OCI-M2 (cell line): ENCODE measurements around the gene MT1X.
A peak's percentile ranks its signal among the peaks of the same experiment; 100 is the strongest.
"Not testable (repeated sequence)": the region's sequence is repeated elsewhere in the genome, so short reads cannot be mapped to it uniquely, and the experiment has no call there.

Experiments used
- DNase-seq: peaks from one replicate; lab custom pipeline; 2025; ENCODE audit not compliant: unreplicated experiment; lab: John Stamatoyannopoulos, UW

Gene MT1X

GRCh38 chr16:56708525-56709442 lies 26.5 kb downstream of the MT1X start:
- DNase-seq = no peak

- DNase-seq = no peak
Measured at GRCh38 chr16:56709443-56710040, 27.3 kb downstream of the MT1X start.

DNA sequence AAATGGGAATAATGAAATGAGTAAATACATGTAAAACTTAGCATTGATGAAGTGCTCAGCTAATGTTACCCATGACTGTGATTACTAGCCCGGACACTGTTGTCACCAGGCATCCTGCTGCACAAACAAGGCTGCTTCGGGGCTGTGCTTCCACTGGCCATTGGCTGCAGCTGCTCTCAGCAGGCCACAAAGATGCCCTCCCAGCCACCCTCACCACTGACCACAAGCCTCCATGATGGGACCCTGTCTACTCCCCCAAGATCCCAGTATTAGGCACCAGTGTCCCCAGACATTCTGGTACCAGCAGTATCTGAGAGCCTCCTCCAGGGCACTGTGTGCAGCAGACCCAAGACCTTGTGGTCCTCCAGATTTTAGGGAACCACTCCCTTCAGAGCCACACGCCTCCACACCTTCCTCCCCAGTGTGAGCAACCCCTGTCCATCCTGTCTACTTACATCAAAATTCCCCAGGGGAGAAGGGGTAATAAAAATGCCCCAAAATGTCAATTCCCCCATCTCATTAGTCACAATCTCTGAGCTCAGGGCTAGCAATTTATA lies 28.0 kb downstream of the MT1X start:
- no peak for DNase-seq

- DNase-seq = no peak
Measured at GRCh38 chr16:56711862-56712261, 29.6 kb downstream of the MT1X start.

DNA sequence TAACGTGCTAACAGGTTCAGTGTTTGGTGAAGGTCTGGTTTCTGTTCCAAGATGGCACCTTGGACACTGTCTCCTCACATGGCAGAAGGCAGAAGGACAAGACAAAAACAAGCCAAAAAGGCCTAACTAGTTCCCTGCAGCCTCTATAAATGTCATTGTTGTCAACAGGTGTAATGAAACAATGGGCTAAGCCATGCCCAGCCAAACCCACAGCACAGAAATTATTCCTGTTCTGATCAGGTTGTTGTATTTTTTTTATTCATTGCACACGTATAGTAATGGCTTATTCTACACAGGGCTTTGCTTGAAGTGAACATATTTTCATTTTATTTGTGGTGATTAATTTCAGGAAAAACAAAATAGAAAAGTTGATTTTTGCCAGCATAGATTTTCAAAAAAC lies 31.5 kb downstream of the MT1X start:
- no peak for DNase-seq

DNA sequence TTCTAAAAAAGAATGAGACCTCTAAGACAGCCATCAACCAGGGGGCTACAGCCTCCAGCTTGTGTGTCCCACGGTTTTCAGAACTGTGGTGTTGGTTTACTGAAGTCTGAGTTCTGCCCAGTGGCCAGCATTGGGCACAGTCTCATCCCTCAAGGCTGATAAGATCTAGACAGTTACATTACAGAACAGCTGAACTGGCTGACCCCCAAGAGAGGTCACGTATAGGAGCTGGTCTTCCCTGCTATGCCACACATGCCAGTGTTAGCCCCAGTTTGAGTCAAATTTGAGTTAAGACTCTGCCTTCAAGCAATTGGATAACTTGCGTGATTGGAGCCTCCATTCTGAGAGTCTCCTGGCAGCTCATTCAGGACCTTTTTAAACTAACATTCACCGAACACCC lies 32.9 kb downstream of the MT1X start:
- DNase-seq = no peak

- DNase-seq = no peak
Measured at GRCh38 chr16:56716761-56717160, 34.5 kb downstream of the MT1X start.

- not testable (repeated sequence) for DNase-seq
Measured at GRCh38 chr16:56717532-56717931, 35.3 kb downstream of the MT1X start.

- DNase-seq = no peak
Measured at GRCh38 chr16:56722200-56722842, 40.1 kb downstream of the MT1X start.

DNA sequence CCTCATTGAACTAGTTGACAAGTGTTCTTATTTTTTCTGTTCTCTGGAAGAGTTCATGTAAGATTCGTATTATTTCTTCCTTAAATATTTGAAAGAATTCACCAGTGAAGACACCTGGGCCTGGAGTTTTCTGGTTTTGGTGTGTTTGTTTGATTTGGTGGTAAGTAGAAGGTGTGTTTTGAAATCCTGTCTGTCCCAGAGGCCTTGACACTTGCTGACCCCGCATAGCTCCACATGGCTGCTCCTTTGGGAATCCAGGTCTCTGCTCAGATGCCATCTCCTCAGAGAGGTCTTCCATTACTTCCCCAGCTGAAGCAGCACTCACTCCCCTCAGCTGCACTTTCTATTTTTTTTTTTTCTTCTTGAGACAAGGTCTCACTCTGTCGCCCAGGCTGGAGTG lies 41.9 kb downstream of the MT1X start:
- no peak for DNase-seq

- no peak for DNase-seq
Measured at GRCh38 chr16:56726283-56726682, 44.0 kb downstream of the MT1X start.

DNA sequence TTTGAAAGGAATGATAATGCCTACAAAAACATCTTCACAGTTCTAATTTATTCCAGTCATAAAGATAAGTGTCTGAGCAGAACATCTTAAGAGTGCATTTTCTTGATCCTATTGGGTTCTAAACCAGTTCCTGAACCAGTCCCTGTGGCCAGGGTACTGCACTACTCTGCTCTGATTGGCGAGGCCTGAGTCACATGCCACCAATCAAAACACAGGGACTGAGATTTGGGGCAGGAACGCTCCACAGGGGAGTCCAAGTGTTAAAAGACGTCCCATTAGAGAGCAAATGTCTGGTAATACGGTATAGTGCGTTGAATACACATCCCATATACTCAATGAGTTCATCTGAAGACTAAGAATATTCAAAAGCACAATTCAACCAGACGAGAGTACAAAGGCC lies 44.7 kb downstream of the MT1X start:
- no peak for DNase-seq

- no peak for DNase-seq
Measured at GRCh38 chr16:56728027-56728426, 45.8 kb downstream of the MT1X start.

DNA sequence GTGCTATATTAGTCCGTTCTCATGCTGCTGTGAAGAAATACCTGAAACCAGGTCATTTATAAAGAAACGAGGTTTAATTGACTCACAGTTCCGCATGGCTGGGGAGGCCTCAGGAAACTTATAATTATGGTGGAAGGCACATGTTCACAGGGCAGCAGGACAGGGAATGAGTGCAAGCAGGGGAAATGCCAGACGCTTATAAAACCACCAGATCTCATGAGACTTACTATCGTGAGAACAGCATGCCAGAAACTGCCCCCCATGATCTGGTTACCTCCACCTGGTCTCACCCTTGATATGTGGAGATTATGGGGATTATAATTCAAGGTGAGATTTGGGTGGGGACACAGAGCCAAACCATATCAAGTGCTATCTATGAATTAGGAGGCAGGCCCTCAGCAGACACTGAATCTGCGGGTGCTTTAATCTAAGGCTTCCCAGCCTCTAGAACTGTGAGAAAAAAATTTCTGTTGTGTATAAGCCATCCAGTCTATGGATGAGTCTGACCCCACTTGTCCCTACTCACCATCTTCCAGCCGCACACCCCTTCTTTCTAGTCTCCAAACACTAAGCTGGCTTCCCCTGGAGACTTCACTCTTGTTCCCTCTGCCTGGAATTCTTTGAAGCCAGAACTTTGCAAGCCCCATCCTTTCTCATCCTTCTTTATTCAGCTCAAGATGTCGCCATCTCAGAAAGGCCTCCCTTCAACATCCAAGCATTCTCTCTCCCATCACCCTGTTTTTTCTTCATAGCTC lies 46.9 kb downstream of the MT1X start:
- no peak for DNase-seq

DNA sequence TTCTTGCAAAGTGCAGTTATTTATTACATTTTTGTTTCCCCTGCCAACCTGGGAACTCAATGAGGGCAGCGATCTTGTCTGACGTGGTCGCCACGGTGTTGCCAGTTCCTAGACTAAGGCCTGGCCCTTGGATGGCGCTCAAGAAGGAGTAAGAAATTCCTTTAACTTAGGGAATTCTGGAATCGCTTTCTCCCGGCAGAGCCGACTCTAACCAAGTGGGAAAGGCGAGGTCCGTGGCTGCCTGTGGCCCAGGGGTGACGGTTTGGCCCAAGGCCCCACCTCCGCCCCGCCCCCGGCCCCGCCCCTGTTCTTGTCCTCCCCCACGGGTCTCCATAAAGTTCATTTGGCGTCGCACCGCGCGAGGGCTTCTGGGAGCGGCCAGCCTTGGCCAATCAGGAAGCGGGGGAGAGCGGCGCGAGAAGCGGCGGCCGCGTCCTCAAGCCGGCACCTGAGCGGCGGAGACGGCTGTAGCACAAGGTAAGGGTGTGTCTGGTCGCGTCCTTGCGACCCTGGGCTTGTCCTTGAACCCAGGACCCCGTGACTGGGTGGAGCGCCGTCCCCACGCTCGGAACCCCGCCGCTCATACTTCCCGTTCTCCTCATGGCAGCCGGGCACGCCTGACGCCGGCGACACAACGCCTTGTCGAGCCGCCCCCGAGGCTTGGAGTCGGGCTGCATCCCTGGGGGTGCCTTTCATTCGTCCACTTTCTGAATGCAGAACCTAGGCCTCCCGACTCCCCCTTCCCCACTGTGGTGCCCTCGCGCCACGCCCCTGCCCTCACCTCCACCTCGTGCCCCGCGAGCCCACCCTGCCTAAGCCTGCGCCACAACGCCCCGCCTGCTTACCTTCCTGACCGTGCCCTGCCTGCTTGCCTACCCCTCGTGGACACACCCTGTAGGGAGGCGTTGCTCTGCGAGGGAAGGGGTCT lies 47.7 kb downstream of the MT1X start, which contains the start of gene NUP93:
Gene NUP93, plus strand, starts transcription at position 395 of the 928 bp plus-strand sequence. CDS start 18,119 bp downstream, outside the sequence.
- peak; percentile 21 for DNase-seq

DNA sequence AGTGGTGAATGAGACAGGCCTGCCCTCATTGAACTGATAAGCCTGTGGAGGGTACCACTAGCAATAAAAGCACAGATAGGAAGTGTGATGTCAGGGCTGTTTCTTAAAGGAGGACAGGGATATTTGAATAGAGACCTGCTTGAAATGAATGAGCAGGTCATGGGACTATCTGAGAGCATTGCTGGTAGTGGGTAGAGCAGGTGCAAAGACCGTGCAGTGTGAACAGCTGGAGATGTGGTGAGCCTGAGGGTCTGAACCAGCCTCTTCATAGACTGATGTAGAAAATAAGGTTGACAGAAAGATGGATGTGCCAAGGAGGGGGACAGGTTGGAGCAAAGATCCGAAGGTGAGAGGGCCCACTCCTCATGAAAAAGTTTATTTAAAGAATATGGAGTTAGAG lies 50.1 kb downstream of the MT1X start:
- DNase-seq = no peak

GRCh38 chr16:56732832-56733231 lies 50.6 kb downstream of the MT1X start:
- DNase-seq = no peak
